H1 (cell line): Measurements from ENCODE around the gene SUPT4H1.

Experiments used
- EZH2 ChIP-seq: fragments of 200-600 bp; sonication (generic); IDR thresholded peaks from 2 replicates; pipeline ENCODE4 v1.7.1; 2012; ENCODE audit warnings: low read depth, mild to moderate bottlenecking, moderate library complexity, low read length, inconsistent platforms; ENCODE audit not compliant: severe bottlenecking
- FOSL1 ChIP-seq: IDR thresholded peaks from 2 replicates; pipeline ENCODE4 v1.6.1; 2011; ENCODE audit warnings: mild to moderate bottlenecking, low read depth, low read length, moderate library complexity; ENCODE audit not compliant: insufficient read depth
- GABPA ChIP-seq: IDR thresholded peaks from 2 replicates; pipeline ENCODE4 v1.6.1; 2011; ENCODE audit warnings: mild to moderate bottlenecking, low read length, moderate library complexity, borderline replicate concordance; ENCODE audit not compliant: insufficient read depth
- HDAC6 ChIP-seq: IDR thresholded peaks from one replicate; pipeline ENCODE4 v1.7.1; 2012; ENCODE audit warnings: low read depth, mild to moderate bottlenecking, inconsistent platforms, low read length, moderate library complexity
- NRF1 ChIP-seq: IDR thresholded peaks from 2 replicates; pipeline ENCODE4 v1.6.1; 2011; ENCODE audit warnings: mild to moderate bottlenecking, low read depth, low read length, improper control_type of control experiment
- POLR2AphosphoS5 ChIP-seq: IDR thresholded peaks from 2 replicates; pipeline ENCODE4 v1.6.1; 2011; ENCODE audit warnings: low read depth, low read length
- RFX5 ChIP-seq: IDR thresholded peaks from 2 replicates; pipeline ENCODE4 v1.6.1; 2011; ENCODE audit warnings: low read depth, low read length, improper control_type of control experiment, borderline replicate concordance
- SIN3A ChIP-seq, 2 experiments: IDR thresholded peaks in 1 of 2; conservative IDR thresholded peaks in 1 of 2; 2 replicates each; pipeline ENCODE4 v1.6.1; 2011 to 2012; ENCODE audit warnings: low read length in 2 of 2, improper control_type of control experiment in 1 of 2, low read depth in 1 of 2, mild to moderate bottlenecking in 1 of 2
- SP1 ChIP-seq: IDR thresholded peaks from 2 replicates; pipeline ENCODE4 v1.6.1; 2011; ENCODE audit warnings: low read depth, low read length
- TAF1 ChIP-seq: IDR thresholded peaks from 2 replicates; pipeline ENCODE4 v1.6.1; 2011; ENCODE audit warnings: mild to moderate bottlenecking, low read depth, low read length
- TCF12 ChIP-seq: IDR thresholded peaks from 2 replicates; pipeline ENCODE4 v1.6.1; 2011; ENCODE audit warnings: low read depth, mild to moderate bottlenecking, low read length
- TEAD4 ChIP-seq: IDR thresholded peaks from 2 replicates; pipeline ENCODE4 v1.6.1; 2012; ENCODE audit warnings: low read depth, low read length, inconsistent platforms, mixed read lengths
- TF ChIP-seq, protein P1 (sequence below), 3 experiments: IDR thresholded peaks; 1 replicate in 2 of 3; 2 replicates in 1 of 3; pipeline versions ENCODE4 v1.5.1 to v1.6.1; 2011; ENCODE audit warnings: low read length in 3 of 3, mild to moderate bottlenecking in 3 of 3, inconsistent platforms in 2 of 3, low read depth in 1 of 3, moderate library complexity in 1 of 3; ENCODE audit not compliant: insufficient read depth in 1 of 3; ENCODE audit errors: control extremely low read depth in 1 of 3
- TF ChIP-seq, protein P2 (sequence below): IDR thresholded peaks from 2 replicates; pipeline ENCODE4 v1.6.1; 2011; ENCODE audit warnings: low read depth, mild to moderate bottlenecking, low read length; ENCODE audit not compliant: insufficient read depth

DNA sequence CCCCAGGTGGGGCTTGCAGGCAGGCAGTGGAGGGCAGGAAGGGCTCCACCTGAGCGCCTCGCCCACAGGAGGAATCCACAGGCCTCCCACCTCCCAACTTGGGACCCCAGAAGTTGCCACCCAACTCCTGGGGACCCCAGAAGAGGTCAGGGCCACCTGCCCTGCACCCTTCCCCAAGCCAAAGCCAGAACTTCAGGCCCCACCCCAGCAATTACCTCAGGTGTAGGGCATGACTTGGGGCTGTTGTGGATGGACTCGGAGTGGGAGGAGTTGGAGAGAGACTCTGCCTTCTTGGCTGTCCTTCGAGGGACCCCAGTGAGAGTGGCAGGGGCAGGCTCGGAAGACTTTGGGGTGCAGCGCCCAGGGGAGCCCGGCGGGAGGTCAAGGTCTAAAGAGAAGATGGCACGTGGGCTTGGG lies 33.9 kb downstream of the SUPT4H1 start:
- TF ChIP-seq TEAD4: no peak
- TF ChIP-seq GABPA: no peak
- no peak for TF ChIP-seq TCF12
- TF ChIP-seq EZH2: no peak
- TF ChIP-seq, protein P1, sequence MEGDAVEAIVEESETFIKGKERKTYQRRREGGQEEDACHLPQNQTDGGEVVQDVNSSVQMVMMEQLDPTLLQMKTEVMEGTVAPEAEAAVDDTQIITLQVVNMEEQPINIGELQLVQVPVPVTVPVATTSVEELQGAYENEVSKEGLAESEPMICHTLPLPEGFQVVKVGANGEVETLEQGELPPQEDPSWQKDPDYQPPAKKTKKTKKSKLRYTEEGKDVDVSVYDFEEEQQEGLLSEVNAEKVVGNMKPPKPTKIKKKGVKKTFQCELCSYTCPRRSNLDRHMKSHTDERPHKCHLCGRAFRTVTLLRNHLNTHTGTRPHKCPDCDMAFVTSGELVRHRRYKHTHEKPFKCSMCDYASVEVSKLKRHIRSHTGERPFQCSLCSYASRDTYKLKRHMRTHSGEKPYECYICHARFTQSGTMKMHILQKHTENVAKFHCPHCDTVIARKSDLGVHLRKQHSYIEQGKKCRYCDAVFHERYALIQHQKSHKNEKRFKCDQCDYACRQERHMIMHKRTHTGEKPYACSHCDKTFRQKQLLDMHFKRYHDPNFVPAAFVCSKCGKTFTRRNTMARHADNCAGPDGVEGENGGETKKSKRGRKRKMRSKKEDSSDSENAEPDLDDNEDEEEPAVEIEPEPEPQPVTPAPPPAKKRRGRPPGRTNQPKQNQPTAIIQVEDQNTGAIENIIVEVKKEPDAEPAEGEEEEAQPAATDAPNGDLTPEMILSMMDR (IDR thresholded peaks at IDR 0.05; ENCODE audit: control extremely low read depth in 1 of 3, insufficient read depth in 1 of 3, low read depth in 1 of 3, low read length in 3 of 3): no peak
- no peak for TF ChIP-seq FOSL1
- no peak for TF ChIP-seq TAF1
- no peak for TF ChIP-seq SIN3A (conservative IDR thresholded peaks at IDR 0.05 in 1 of 2, IDR thresholded peaks at IDR 0.05 in 1 of 2; ENCODE audit: low read depth in 1 of 2, low read length in 2 of 2)
- TF ChIP-seq HDAC6: no peak
- TF ChIP-seq NRF1: no peak
- TF ChIP-seq POLR2AphosphoS5: no peak
- TF ChIP-seq SP1: no peak
- TF ChIP-seq RFX5: no peak
- TF ChIP-seq, protein P2, sequence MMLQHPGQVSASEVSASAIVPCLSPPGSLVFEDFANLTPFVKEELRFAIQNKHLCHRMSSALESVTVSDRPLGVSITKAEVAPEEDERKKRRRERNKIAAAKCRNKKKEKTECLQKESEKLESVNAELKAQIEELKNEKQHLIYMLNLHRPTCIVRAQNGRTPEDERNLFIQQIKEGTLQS: no peak
